OCI-LY3 (cell line): ENCODE results near the gene PLCB4.

Experiments used
- H2AFZ ChIP-seq: fragments of 200-600, 300-600 bp; shearing (Covaris generic); 2 replicates; pipeline ENCODE4 v1.6.0; 2014; ENCODE audit warnings: antibody characterized with exemption, low read depth, low read length
- H3K27ac ChIP-seq: fragments of 200-600, 300-600 bp; sonication (generic); 2 replicates; pipeline ENCODE4 v1.5.1; 2014; ENCODE audit warnings: mild to moderate bottlenecking, low read length, moderate library complexity, mixed read lengths
- H3K27me3 ChIP-seq: fragments of 200-600, 300-600 bp; sonication (generic); 2 replicates; pipeline ENCODE4 v1.6.1; 2014; ENCODE audit warnings: low read depth, low read length, mixed read lengths
- H3K36me3 ChIP-seq: fragments of 200-600, 300-600 bp; sonication (generic); replicated peaks from 2 replicates; pipeline ENCODE3; 2014; ENCODE audit warnings: low read depth, low read length, mixed read lengths
- H3K4me1 ChIP-seq: fragments of 300-600, 200-600 bp; sonication (generic); 2 replicates; pipeline ENCODE4 v1.6.1; 2014; ENCODE audit warnings: low read length, mixed read lengths
- H3K4me2 ChIP-seq: fragments of 200-600, 300-600 bp; sonication (generic); 2 replicates; pipeline ENCODE4 v1.6.1; 2014; ENCODE audit warnings: low read length, mixed read lengths
- H3K4me3 ChIP-seq: fragments of 300-600, 200-600 bp; sonication (generic); 2 replicates; pipeline ENCODE4 v1.5.1; 2014; ENCODE audit warnings: antibody characterized with exemption, mild to moderate bottlenecking, low read length, moderate library complexity
- H3K79me2 ChIP-seq: fragments of 300-600, 200-600 bp; shearing (Covaris generic); 2 replicates; pipeline ENCODE4 v1.6.1; 2014; ENCODE audit warnings: mild to moderate bottlenecking, low read length, mixed read lengths
- H3K9ac ChIP-seq: fragments of 300-600, 200-600 bp; shearing (Covaris generic); 2 replicates; pipeline ENCODE4 v1.6.0; 2014; ENCODE audit warnings: mild to moderate bottlenecking, low read length, moderate library complexity
- H3K9me3 ChIP-seq: fragments of 200-600, 300-600 bp; shearing (Covaris generic); 2 replicates; pipeline ENCODE4 v1.6.1; 2014; ENCODE audit warnings: low read length, mixed read lengths; ENCODE audit not compliant: insufficient read depth
- H4K20me1 ChIP-seq: fragments of 200-600, 300-600 bp; sonication (generic); 2 replicates; pipeline ENCODE4 v1.6.1; 2016; ENCODE audit warnings: low read length, mixed read lengths; ENCODE audit not compliant: insufficient read depth
- EZH2phosphoT487 ChIP-seq: fragments of 200-600 bp; shearing (Covaris generic); IDR thresholded peaks from 2 replicates; pipeline ENCODE4 v1.6.1; 2018; ENCODE audit warnings: antibody characterized with exemption, mixed run types, low read depth
- TF ChIP-seq, protein P1 (sequence below): fragments of 200-600, 300-600 bp; sonication (generic); IDR thresholded peaks from 2 replicates; pipeline ENCODE4 v1.5.1; 2014; ENCODE audit warnings: antibody characterized with exemption, low read length, low read depth

The PLCB4 gene

GRCh38 chr20:9204979-9205378, 136.1 kb downstream of the PLCB4 start:
- H4K20me1 ChIP-seq = no peaks in the 10 kb centered on the region
- H3K9ac ChIP-seq = no peak overlapping the region
- H2AFZ ChIP-seq = no peak overlapping the region
- no peaks in the 10 kb centered on the region for H3K36me3 ChIP-seq
- no peak overlapping the region for H3K4me2 ChIP-seq
- no peak for TF ChIP-seq EZH2phosphoT487
- TF ChIP-seq, protein P1, sequence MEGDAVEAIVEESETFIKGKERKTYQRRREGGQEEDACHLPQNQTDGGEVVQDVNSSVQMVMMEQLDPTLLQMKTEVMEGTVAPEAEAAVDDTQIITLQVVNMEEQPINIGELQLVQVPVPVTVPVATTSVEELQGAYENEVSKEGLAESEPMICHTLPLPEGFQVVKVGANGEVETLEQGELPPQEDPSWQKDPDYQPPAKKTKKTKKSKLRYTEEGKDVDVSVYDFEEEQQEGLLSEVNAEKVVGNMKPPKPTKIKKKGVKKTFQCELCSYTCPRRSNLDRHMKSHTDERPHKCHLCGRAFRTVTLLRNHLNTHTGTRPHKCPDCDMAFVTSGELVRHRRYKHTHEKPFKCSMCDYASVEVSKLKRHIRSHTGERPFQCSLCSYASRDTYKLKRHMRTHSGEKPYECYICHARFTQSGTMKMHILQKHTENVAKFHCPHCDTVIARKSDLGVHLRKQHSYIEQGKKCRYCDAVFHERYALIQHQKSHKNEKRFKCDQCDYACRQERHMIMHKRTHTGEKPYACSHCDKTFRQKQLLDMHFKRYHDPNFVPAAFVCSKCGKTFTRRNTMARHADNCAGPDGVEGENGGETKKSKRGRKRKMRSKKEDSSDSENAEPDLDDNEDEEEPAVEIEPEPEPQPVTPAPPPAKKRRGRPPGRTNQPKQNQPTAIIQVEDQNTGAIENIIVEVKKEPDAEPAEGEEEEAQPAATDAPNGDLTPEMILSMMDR = no peak
- no peaks in the 10 kb centered on the region for H3K79me2 ChIP-seq
- no peak overlapping the region for H3K4me3 ChIP-seq
- H3K27ac ChIP-seq = no peak overlapping the region
- H3K9me3 ChIP-seq = no peaks in the 10 kb centered on the region
- no peaks in the 10 kb centered on the region for H3K27me3 ChIP-seq
- no peaks in the 10 kb centered on the region for H3K4me1 ChIP-seq

DNA sequence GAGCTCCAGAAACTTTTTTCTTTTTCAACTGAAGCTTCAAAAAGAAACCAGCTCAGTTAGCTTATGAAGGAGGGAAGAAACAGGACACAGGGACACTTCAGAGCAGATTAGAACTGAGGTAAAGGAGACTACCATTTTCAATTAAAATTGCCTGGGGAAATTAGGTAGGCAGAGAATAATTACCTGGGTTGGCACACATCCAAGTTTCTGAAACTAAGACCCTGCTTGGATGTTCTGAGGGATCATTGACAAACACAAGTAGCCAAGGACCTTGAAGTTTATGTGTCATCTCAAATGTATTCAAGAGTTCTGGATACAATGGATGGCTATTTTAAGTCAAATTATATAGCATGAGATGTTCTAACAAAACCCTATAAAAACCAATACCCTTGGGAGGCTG, 137.6 kb downstream of the PLCB4 start:
- Histone ChIP-seq H3K4me2 (no peak overlapping the region), H3K79me2 (no peaks in the 10 kb centered on the region), H3K36me3 (no peaks in the 10 kb centered on the region), H3K9ac (no peak overlapping the region), H3K9me3 (no peaks in the 10 kb centered on the region), H4K20me1 (no peaks in the 10 kb centered on the region), H2AFZ (no peak overlapping the region), H3K4me1 (no peaks in the 10 kb centered on the region), H3K4me3 (no peak overlapping the region), H3K27ac (no peak overlapping the region), H3K27me3 (no peaks in the 10 kb centered on the region)
- no peak for TF ChIP-seq EZH2phosphoT487
- TF ChIP-seq, protein P1 = no peak

GRCh38 chr20:9207253-9207652, 138.4 kb downstream of the PLCB4 start:
- Histone ChIP-seq H3K79me2 (no peaks in the 10 kb centered on the region), H4K20me1 (no peaks in the 10 kb centered on the region), H3K9ac (no peak overlapping the region), H3K4me3 (no peak overlapping the region), H3K4me1 (no peaks in the 10 kb centered on the region), H3K27me3 (no peaks in the 10 kb centered on the region), H3K27ac (no peak overlapping the region), H3K9me3 (no peaks in the 10 kb centered on the region), H3K36me3 (no peaks in the 10 kb centered on the region), H3K4me2 (no peak overlapping the region), H2AFZ (no peak overlapping the region)
- TF ChIP-seq, protein P1 = no peak
- no peak for TF ChIP-seq EZH2phosphoT487

DNA sequence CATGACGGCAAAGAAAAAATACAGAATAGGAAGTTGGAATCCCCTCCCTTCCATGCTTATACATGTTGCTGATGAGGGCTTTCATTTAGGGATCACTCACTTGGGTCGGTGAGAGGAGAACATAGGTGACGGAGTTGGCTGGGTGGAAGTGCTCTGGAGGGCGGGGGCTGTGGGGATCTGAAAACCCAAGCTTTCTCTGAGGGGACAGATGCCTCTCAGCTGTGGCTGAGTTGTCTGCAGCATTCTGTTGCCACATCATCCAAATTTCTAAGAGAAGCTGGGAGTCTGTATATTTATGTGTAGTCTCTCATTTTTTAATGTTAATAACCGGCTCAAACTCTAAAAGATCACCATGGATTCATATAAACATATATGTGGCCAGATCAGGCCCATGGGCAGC, 141.5 kb downstream of the PLCB4 start:
- Histone ChIP-seq H3K9ac (no peak overlapping the region), H3K4me1 (no peaks in the 10 kb centered on the region), H3K79me2 (no peaks in the 10 kb centered on the region), H3K36me3 (no peaks in the 10 kb centered on the region), H3K27ac (no peak overlapping the region), H3K4me3 (no peak overlapping the region), H3K9me3 (no peaks in the 10 kb centered on the region), H3K27me3 (no peaks in the 10 kb centered on the region), H3K4me2 (no peak overlapping the region), H4K20me1 (no peaks in the 10 kb centered on the region), H2AFZ (no peak overlapping the region)
- TF ChIP-seq, protein P1 = no peak
